ENCODE data around the gene FAP.
A peak's percentile ranks its signal among the peaks of the same experiment; 100 is the strongest.

The FAP gene

DNA sequence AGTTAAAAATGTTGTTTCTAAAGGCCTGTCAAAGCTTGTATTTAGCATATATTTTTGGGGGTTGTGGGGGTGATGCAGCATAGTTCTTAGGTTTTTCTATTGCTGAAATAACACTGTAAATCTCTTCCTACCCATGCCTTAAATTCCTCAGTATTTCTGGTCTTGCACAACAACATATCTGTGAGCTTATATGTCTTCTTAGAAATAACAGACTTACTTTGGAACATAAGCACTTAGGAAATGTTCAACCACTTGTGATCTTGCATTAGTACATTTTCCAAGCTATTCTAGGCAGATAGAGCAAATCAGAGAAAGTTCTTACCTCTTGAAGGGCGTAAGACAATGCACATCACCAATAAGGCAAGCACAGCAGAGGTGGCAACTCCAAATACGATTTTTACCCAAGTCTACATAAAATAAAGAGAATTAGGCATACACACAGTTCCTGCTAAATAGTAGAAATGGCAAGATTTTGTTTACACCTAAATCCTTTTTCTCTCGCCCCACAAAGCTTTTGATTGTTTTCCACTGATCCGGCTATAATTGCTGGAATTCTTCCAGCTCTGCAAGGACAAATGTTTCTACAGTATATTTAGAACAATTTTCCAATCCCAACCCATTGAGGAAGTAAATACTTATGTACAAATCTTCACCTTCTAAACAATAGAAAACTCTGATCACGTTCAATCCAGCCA is 512 bp downstream of the FAP start:
- DNase-seq = no peak

DNA sequence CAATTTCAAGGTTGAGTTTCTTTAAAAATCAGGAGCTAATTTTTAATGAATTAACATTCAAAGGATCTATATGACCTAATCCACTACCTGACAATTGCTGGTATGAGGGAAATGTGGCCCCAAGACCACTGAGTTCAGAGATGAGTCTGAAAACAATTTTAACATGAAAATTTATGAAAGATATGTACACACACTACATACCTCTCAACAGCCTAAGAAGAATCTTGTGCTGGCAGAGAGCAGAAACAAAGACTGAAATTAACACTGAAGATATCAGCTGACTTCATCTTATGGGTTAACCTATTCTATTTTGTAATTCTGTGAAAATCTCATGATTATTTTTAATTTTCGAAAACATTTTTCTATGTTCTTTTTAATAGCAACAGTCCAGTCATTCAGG is 1.7 kb downstream of the FAP start:
- no peak for DNase-seq

DNA sequence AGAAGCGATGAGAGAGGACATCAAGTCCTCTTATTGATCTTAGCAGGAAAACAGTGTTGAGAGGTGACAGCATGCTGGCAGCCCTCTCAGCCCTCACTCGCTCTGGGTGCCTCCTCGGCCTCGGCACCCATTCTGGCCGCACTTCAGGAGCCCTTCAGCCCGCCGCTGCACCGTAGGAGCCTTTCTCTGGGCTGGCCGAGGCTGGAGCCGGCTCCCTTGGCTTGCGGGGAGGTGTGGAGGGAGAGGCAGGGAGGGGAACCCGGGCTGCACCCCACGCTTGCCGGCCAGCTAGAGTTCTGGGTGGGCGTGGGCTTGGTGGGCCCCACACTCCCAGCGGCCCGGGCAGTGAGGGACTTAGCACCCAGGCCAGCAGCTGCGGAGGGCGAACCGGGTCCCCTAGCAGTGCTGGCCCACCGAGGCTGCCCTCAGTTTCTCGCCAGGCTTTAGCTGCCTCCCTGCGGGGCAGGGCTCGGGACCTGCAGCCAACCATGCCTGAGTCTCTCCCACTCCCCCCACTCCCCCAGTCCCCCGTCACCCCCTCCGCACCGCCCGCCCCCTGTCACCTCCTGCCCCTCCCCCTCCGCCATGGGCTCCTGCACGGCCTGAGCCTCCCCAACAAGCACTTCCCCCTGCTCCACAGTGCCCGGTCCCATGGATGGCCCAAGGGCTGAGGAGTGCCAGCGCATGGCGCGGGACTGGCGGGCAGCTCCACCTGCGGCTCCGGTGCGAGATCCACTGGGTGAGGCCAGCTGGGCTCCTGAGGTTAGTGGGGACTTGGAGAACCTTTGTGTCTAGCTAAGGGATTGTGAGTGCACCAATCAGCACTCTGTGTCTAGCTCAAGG is 8.4 kb downstream of the FAP start:
- DNase-seq = no peak

DNA sequence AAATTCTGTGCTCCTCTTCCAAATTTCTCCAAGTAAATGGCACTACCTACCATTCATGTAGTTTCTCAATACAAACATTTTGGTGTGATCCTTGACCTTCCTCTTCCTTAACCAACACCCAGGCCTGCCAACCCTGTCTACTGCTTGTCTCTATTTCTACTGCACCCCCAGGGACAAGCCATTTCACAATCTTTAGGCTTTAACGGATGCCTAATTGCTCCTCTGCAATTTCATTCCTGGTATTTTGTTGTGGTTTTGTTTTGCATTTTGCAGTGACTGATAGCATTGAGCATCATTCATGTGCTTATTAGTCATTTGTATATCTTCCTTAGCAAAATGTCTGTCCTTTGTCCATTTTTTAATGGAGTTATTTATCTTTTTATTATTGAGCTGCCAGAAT is 10.0 kb downstream of the FAP start:
- DNase-seq = no peak

DNA sequence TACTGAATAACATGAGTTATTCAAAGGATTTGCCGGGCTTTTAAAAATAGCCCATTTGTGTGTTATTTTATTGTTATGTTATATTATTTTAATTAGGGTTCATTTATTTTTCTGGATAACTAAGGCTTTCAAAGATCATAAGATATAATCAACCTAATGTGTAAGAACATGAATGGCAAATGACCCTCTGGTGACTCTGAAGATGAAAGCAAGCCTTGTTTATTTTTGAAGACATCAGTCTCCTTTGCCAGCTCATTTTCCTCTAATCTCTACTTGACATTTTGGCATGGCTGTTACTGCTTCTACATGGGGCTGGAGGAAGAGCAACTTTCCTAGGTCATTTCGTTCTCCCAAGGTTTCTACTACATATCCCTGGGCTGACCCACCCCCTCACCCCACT is 10.6 kb downstream of the FAP start:
- no peak for DNase-seq

DNA sequence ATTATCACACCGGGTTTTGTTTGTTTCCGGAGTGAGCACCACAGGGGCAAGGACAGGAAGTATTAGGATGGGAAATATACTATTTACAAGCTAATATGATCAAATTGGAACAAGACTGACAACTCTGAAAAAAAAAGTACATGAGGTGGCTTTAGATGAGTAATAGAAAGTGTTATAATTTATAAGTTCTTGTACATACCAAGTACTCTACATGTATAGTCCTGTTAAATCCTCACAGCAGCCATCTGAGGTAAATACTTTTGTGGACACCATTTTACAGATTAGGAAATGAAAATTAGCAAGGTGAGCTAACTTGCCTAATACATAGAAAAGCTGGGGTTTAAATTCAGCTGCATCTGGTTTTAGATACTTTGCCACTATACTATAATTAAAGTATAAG is 11.2 kb downstream of the FAP start:
- no peak for DNase-seq

DNA sequence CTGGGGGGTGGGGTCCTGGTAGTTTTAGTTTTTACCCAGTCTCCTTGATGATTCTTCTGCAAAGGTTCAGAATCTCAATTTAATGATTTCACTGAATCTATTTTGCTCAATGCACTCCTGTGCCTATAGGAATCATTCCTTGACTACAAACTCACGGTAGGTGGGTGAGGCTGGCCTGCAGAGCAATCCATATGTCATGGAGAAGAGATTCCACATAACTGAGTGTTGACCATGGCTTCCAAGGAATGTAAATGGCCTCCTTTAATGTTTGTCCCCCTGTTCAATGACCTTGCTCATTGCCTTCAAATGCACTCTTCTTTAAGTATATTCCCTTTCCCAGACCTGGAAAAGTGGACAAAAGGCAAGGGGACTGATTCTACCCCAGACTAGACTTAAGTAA is 12.5 kb downstream of the FAP start:
- no peak for DNase-seq

DNA sequence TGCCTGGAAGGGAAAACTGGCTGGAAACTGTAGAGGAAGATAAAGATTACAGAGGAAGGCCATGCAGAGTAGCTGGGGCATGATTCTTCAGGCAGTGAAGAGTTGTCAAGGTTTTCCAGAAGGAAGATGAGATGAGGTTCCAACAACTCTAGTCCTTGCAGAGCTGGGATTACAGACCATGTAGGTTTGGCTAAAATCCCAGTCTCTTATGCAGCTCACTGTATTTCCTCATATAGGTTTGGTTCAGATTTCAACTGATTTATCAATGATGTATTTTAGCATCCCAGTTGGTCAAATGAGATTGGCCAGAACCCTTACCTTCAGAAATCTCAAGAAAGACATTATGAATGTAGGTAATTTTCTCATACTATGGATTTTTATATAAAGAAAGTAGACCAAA is 16.4 kb downstream of the FAP start:
- no peak for DNase-seq

DNA sequence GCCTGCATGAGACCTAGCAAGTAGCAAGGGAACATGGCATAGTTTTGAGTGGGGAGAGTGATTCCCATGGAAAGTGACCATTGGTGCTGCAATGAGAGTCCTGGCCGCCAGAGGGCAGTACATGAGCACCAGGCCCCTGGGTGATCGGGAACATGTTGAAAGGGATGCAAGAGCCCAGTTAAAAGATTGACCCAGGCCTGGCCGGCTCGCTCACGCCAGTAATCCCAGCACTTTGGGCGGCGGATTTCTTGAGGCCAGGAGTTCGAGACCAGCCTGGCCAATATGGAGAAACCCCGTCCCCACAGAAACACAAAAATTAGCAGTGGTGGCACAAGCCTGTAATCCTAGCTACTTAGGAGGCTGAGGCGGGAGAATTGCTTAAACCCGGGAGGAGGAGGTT is 22.2 kb downstream of the FAP start:
- peak; percentile 20 for DNase-seq

DNA sequence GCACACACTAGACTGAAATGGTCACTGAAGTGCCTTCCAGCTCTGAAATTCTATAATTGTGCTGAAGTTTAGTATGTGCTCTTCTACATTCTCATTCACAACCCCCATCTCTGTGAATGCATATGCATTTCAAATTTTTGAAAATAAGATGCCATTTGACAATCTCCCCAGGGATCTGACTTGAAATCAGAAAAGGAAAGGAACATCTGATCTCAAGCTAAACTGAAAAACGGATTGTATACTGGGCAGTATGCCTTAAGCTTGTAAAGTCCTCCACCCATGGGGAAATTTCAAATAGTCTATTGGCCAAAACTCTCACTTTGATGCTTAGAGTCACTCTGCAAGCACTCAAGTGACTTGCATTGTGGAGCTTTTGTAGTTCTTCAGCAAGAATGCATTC is 22.9 kb downstream of the FAP start:
- DNase-seq = no peak

DNA sequence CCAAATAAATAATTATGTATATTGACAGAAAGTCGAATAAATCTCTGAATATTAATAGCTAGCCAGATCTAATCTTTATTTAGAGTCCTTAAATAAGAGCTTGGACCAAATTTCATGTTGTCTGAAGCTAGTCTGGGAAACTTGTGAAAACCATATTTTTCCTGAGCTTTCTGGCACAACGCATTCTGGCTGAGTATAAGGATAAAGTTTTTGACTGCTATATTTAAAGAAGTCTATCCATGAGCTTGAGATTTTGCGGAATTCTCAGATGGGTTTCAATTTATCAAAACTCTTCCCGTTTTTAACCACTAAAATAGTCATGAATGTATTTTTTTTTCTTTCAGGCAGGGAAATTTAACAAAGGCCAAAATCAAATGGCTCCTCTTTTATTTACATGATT is 23.8 kb downstream of the FAP start:
- DNase-seq = no peak

DNA sequence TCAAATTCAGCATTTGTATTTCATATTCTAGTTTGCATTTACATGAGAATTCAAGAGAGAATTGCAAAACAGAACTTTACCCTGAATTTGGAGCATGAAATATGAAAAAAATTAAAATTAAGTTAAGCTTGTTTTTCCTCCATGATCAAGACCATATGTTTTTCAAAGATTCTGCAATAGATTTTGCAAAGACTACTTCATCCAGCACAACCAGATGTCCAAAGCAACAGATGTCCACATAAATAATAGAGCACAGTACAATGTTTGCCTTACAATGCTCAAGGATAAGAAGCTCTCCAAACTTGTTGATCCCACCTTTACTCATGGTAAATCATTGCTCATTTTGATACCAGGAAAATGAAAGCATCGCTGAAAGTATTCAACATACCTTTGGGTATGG is 25.6 kb downstream of the FAP start:
- no peak for DNase-seq

DNA sequence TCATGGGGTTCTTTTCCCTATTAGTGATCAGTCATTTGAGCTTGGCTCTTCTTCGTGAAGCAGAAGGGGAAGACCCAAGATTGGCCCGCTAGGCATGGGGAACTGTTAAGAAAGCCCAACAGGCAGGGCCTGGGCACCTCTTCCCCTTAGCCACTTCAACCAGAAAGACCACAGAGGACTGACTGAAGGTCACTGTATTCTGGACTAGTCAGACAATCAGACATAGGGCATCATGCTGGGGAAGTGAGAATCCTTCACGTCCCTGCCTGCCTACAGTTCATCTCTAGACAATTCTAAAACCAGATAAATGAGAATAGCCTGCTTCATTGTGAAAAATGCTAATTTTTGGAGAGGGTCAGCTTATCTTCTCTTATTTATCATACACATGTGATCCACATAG is 28.1 kb downstream of the FAP start:
- DNase-seq = no peak

DNA sequence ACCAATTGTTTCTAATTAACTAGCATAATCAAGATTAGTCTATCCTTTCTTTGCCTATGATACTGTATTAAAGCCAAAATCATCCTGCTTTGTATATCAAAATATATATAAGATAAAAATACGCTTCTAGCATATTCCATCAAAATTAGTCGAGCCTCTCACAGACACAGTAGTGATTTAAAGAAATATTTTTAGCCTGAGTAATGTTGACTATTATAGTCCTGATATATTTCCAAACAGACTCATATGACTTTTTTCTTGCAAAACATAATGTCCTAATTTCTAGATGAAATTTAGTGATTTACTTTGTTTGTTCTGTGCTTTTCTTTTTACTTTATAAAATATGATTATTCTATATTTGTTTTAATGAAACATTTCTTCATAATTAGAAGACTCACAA is 30.9 kb downstream of the FAP start:
- DNase-seq = no peak

DNA sequence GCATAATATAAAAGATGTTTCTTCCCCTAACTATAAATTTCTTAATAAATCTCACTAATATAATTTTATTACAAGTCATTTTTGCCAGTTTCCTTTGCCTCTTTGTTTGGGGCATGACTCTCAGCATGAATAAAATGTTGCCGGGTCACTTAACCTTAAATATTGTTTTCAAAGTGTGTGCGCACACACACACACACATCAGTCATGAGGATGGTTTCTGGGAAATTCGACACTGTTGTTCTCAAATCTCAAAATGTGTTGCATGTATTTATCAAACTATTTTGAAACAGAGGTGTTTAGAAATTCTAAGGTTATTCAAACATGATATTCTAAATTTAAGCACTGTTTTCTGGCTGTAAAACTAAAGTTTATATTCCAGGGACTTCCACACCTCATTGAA is 31.5 kb downstream of the FAP start:
- DNase-seq = no peak

DNA sequence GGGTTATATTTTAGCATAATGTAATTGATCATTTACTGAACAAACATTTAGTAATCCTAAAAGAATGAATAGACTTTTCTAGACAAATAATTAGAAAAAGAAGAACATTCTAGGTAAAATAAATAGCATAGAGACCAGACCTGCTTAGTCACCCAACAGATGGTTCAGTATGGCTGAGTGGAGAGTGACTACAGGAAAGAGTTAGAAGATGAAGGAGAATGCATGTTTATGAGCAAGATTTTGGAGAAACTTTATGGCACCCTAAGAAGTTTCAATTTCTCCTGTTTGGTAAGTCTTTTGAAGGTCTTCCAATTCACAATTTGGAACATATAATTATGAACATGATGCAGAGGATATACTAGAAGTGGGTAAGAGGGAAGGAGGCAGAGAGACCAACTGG is 32.9 kb downstream of the FAP start:
- no peak for DNase-seq

DNA sequence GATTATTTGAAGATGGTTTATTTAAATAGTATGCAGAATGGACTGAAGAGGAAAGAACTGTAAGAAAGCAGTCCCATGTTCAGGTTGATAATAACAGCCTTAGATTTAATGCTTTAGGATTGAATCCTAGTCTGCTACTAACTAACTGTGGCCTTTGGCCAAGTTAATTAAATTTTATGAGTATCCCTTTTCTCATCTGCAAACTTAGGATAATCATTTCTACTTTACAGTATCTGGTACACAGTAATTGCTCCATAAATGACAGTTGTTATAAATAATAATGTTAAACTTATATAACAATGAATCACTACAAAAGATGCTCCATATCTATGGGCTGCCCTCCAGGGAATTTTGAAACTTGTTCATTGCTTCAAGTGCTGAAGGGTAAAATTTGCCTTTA is 41.0 kb downstream of the FAP start:
- DNase-seq = no peak

DNA sequence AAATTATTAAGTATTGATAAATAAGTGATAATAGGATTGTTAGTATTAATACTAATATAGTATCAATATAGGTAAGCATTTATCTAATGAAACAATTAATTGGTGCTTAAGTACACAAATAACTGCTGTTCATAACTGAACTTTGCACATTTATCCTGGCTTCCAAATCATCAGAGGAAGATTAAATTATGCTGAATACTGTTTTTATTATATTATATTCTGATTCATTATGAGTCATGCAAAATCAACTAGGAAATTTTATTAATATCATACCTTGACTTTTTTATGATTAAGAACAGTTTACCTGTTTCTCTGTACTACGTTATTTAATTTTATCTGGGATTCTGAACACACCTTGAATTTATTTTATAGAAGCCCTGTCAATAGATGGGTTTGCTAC is 42.6 kb downstream of the FAP start:
- DNase-seq = no peak

DNA sequence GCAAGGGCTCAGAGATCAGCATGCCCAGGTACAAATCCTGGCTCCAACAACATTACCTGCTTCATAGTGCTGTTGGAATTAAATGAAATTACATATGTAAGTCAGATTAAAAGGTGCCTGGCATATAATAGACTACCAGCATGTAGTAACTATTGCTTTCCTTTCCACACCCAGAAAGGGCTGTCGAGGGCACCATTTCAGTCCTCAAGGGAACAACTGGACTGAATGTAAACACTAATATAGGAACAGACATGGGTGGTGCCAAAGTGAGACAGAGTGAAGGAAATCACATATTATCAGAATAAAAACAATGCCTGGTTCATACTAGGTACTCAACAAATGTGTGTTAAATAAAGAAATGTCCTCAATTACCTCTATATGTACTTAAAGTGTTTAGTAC is 43.3 kb downstream of the FAP start:
- DNase-seq = no peak

DNA sequence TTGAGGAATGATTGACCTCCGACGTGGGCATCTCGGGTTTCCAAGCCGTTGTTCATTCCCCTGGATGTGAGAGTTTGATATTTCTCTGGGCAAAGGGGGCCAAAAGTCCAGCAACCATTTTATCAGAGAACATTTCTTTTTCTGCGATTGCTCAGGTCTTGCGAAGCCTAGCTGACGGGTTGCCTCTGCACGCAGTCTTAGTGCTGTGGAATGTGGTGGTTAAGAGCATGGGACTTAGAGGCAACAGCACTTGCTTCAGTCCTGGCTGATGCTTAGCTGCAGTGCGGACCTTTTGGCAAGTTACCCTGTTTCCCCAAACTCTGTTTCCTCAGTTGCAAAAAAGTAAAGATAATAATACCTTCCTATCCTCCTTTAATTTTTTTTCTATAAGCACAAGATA is 45.0 kb downstream of the FAP start:
- no peak for DNase-seq

DNA sequence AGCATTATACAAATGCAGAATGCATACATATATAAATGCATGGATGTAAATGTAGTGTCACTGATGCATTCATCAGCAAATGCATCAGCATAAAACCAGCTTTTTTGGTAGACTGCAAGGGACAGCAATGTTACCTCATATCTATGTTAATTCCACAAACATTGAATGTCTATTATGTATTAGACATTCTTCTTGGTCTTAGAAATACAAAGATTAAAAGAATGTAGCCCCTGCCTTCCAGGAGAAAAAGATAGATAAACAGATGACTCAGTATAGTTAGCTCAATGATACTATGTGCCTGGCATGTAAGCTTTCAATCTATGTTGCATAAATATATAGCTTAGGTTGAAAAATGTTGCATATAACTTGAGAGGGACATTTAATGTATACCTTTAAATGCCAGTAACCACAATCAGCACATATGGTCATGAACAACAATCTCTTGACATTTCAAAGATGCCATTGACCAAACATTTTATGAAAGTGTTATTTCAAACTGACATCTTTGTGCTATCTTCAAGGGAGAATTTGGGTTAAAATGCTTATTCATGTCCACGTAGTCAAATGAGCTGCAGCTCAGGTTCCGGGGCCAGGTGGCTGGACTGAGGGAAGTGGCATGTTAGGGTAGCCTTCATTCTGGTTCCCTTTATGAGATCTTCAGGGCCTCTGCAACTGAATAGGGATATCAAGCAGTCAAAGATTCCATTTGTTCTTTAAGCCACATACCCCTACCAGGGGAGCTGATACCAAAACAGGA is 46.0 kb downstream of the FAP start:
- DNase-seq = no peak

DNA sequence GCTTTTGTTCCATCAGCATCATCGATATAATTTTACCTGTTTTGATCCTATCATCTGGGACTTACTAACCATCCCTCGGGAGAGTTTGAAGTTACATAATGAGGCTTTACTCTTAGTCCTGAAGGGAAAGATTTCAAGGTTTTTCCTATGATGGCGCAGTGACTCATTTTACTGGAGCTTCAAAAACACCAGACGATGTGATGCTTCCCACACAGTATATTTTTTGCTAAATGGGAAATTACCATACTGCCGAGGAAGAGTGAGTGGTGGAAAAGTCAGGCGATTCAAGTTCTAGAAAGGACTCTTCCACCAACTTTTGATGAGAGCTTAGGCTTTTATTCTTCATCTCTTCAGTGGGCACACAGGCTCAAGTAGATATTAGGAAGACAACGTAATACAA is 46.6 kb downstream of the FAP start:
- DNase-seq = no peak

DNA sequence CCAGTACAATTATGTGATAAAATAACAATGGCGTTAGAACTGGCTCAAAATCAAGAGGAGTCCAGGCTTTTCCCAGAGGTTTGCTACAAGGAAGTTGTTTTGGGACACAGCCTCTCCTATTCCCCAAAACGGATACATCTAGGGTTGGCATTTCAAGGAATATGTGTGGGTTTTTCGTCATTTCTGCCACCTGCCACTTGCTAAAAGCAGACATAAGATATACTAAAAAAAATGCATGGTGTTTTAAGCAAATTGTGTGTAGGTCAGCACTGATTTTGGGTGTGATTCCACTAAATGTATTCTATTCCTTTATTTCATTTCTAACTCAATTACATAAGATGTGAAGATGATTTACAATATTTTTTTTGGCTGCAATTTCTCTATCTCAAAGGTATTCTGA is 54.8 kb downstream of the FAP start:
- DNase-seq = no peak

Measured in T1000 (cell line).